COLO668 (cell line): ENCODE measurements around the gene COX15.
"Not testable (repeated sequence)": the region's sequence is repeated elsewhere in the genome, so short reads cannot be mapped to it uniquely, and the experiment has no call there.

Source experiments
- DNase-seq: peaks from one replicate; lab custom pipeline; 2025; ENCODE audit not compliant: unreplicated experiment; lab: John Stamatoyannopoulos, UW

COX15 gene

GRCh38 chr10:99742254-99742653 lies 10.3 kb upstream of the COX15 start:
- DNase-seq: no peak

- no peak for DNase-seq
Observed at GRCh38 chr10:99740933-99741559, 9.1 kb upstream of the COX15 start.

- no peak for DNase-seq
Observed at GRCh38 chr10:99740260-99740659, 8.3 kb upstream of the COX15 start.

- DNase-seq: not testable (repeated sequence)
Observed at GRCh38 chr10:99734111-99734510, 2.2 kb upstream of the COX15 start.

- peak; percentile 1 for DNase-seq
Observed at GRCh38 chr10:99733366-99733765, 1.4 kb upstream of the COX15 start.

GRCh38 chr10:99731306-99732032 lies 458 bp downstream of the COX15 start:
- no peak for DNase-seq

GRCh38 chr10:99730026-99730425 lies 1.9 kb downstream of the COX15 start:
- DNase-seq: no peak

GRCh38 chr10:99720387-99720786 lies 11.5 kb downstream of the COX15 start:
- DNase-seq: no peak

GRCh38 chr10:99714446-99714845 lies 17.5 kb downstream of the COX15 start:
- no peak for DNase-seq

- DNase-seq: peak; percentile 25
Observed at GRCh38 chr10:99711129-99711719, 20.7 kb downstream of the COX15 start.

GRCh38 chr10:99709480-99710229 lies 22.3 kb downstream of the COX15 start:
- DNase-seq: no peak

- DNase-seq: no peak
Observed at GRCh38 chr10:99708428-99709012, 23.4 kb downstream of the COX15 start.

GRCh38 chr10:99700649-99701048 lies 31.3 kb downstream of the COX15 start:
- no peak for DNase-seq

GRCh38 chr10:99698504-99699080 lies 33.3 kb downstream of the COX15 start:
- no peak for DNase-seq

- DNase-seq: no peak
Observed at GRCh38 chr10:99695761-99696160, 36.2 kb downstream of the COX15 start.

- no peak for DNase-seq
Observed at GRCh38 chr10:99693933-99694583, 37.9 kb downstream of the COX15 start.

- no peak for DNase-seq
Observed at GRCh38 chr10:99689461-99689860, 42.5 kb downstream of the COX15 start.

GRCh38 chr10:99685597-99685967 lies 46.3 kb downstream of the COX15 start:
- no peak for DNase-seq

- DNase-seq: no peak
Observed at GRCh38 chr10:99682752-99683151, 49.2 kb downstream of the COX15 start.
